ENCODE measurements around the gene PREX1. TPM values are rescaled to one million over a fixed set of nuclear protein-coding genes. Genes with fewer than 3 reads are reported as not detected.
A peak's percentile ranks its signal among the peaks of the same experiment; 100 is the strongest.
"Not testable (repeated sequence)": the region's sequence is repeated elsewhere in the genome, so short reads cannot be mapped to it uniquely, and the experiment has no call there.

The PREX1 gene
- total RNA-seq, 3 donors from 2014 or later, result 9.9 to 14.1 (median 13.5) TPM

- intact Hi-C loops (cut with DNase I, micrococcal nuclease), result no loop called here
- peak; percentile 5 for ATAC-seq
- TF ChIP-seq, protein P1, sequence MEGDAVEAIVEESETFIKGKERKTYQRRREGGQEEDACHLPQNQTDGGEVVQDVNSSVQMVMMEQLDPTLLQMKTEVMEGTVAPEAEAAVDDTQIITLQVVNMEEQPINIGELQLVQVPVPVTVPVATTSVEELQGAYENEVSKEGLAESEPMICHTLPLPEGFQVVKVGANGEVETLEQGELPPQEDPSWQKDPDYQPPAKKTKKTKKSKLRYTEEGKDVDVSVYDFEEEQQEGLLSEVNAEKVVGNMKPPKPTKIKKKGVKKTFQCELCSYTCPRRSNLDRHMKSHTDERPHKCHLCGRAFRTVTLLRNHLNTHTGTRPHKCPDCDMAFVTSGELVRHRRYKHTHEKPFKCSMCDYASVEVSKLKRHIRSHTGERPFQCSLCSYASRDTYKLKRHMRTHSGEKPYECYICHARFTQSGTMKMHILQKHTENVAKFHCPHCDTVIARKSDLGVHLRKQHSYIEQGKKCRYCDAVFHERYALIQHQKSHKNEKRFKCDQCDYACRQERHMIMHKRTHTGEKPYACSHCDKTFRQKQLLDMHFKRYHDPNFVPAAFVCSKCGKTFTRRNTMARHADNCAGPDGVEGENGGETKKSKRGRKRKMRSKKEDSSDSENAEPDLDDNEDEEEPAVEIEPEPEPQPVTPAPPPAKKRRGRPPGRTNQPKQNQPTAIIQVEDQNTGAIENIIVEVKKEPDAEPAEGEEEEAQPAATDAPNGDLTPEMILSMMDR (IDR thresholded peaks at IDR 0.05), result no peak
Measured at GRCh38 chr20:48831718-48832404, 4.1 kb upstream of the PREX1 start.

GRCh38 chr20:48830826-48831318 is 3.1 kb upstream of the PREX1 start:
- Histone ChIP-seq H3K9me3 (no peaks in the 10 kb centered on the region), H3K4me3 (no peak overlapping the region), H3K36me3 (ENCODE audit: low read depth) (no peaks in the 10 kb centered on the region), H3K4me1 (ENCODE audit: low read depth) (no peaks in the 10 kb centered on the region)
- no peak for DNase-seq
- TF ChIP-seq, protein P1 (IDR thresholded peaks at IDR 0.05), result no peak
- ATAC-seq, result no peak
- intact Hi-C loops (cut with DNase I, micrococcal nuclease), result no loop called here

More at GRCh38 chr20:48831718-48832404, 4.1 kb upstream of the PREX1 start:
- no peak for DNase-seq
- no peaks in the 10 kb centered on the region for H3K4me1 ChIP-seq (ENCODE audit: low read depth)
- H3K9me3 ChIP-seq, result no peaks in the 10 kb centered on the region
- H3K36me3 ChIP-seq (ENCODE audit: low read depth), result no peaks in the 10 kb centered on the region
- no peak overlapping the region for H3K4me3 ChIP-seq

DNA sequence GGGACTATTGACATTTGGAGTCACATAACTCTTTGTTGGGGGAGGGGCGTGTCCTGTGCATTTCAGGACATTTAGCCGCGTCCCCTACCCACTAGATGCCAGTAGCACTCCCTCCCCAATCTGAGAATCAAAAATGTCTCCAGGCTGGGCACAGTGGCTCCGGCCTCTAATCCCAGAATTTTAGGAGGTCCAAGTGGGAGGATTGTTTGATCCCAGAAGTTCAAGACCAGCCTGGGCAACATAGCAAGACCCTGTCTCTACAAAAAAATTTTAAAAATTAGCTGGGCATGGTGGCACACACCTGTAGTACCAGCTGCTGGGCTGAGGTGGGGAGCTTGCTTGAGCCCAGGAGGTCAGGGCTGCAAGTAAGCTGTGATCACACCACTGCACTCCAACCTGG is 2.1 kb upstream of the PREX1 start:
- DNase-seq, result no peak
- no peaks in the 10 kb centered on the region for H3K9me3 ChIP-seq
- no peak overlapping the region for H3K4me3 ChIP-seq
- H3K36me3 ChIP-seq (ENCODE audit: low read depth), result no peaks in the 10 kb centered on the region
- TF ChIP-seq, protein P1 (IDR thresholded peaks at IDR 0.05), result no peak
- no peaks in the 10 kb centered on the region for H3K4me1 ChIP-seq (ENCODE audit: low read depth)
- ATAC-seq, result no peak
- intact Hi-C loops (cut with DNase I, micrococcal nuclease), result no loop called here

DNA sequence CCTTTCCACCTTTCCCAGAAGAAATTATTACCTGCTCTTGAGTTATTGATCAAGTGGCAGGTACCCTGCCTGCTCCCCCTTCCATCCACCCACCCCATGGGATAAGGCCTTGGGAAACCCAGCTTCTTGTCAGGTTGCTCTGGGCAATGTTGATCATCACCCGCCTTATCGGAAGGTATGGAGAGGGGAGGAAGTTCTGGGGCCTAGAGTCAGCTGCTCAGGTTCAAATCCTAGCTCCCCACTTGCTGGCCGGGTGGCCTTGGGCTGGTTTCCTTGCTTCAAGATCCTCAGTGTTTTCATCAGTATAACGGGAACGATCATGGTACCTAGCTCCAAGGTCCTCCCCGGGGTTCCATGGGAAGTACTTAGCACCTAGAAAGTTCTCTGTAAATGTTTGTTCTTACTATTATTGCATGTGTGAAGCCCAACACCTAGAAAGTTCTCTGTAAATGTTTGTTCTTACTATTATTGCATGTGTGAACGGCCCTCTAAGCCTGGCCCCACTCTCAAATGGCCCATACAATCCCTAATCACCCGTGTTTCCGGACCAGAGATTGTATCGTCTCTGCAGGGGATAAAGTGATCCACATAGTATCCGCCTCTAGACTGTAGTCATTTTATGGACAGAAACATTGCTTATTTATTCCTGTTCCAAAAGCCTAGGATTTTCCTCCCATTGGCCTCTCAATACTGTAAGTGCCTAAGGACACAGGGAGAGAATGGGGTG is 1.1 kb upstream of the PREX1 start:
- H3K9me3 ChIP-seq, result no peaks in the 10 kb centered on the region
- intact Hi-C loops (cut with DNase I, micrococcal nuclease), result no loop called here
- H3K4me1 ChIP-seq (ENCODE audit: low read depth), result no peaks in the 10 kb centered on the region
- no peak overlapping the region for H3K4me3 ChIP-seq
- no peak for DNase-seq
- TF ChIP-seq, protein P1 (IDR thresholded peaks at IDR 0.05), result no peak
- no peaks in the 10 kb centered on the region for H3K36me3 ChIP-seq (ENCODE audit: low read depth)
- ATAC-seq, result no peak

- no peaks in the 10 kb centered on the region for H3K4me1 ChIP-seq (ENCODE audit: low read depth)
- DNase-seq, result peak in 1 of 3 donors; percentile 65
- intact Hi-C loops (cut with DNase I, micrococcal nuclease), result no loop called here
- H3K36me3 ChIP-seq (ENCODE audit: low read depth), result no peaks in the 10 kb centered on the region
- H3K9me3 ChIP-seq, result no peaks in the 10 kb centered on the region
- ATAC-seq, result no peak
- TF ChIP-seq, protein P1 (IDR thresholded peaks at IDR 0.05), result no peak
- H3K4me3 ChIP-seq, result peak overlapping the region; percentile 28
Measured at GRCh38 chr20:48826883-48827771, 672 bp downstream of the PREX1 start.

DNA sequence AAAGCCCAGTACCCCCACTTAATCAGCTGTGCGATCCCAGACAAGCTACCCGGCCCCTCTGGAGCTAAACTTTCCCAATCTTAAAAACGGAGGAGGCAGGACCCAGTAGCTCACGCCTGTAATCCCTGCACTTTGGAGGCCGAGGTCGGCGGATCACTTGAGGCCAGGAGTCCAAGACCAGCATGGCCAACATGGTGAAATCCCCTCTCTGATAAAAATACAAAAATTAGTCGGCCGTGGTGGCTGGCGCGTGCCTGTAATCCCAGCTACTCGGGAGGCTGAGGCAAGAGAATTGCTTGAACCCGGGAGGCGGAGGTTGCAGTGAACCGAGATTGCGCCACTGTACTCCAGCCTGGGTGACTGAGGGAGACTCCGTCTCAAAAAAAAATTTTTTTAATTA is 1.3 kb downstream of the PREX1 start:
- intact Hi-C loops (cut with DNase I, micrococcal nuclease); H3K4me1 ChIP-seq (ENCODE audit: low read depth); DNase-seq; H3K36me3 ChIP-seq (ENCODE audit: low read depth); H3K9me3 ChIP-seq; H3K4me3 ChIP-seq; ATAC-seq: not testable (repeated sequence)

Measured in mucosa of descending colon (tissue), 3 donors.